Astrocyte of the cerebellum (primary cell): ENCODE results near the gene GRIA1.

Experiments
- DNase-seq: peaks from one replicate; pipeline ENCODE4 v3.0.0-alpha.2; 2011; ENCODE audit warnings: low read depth
- H3K4me3 ChIP-seq: 2 replicates; pipeline ENCODE4 v1.5.1; 2011; ENCODE audit warnings: mild to moderate bottlenecking, low read depth, low read length, moderate library complexity
- in situ Hi-C: cut with HindIII; loops from 2 replicates; pipeline ENCODE4 v1.10.0; 2017; ENCODE audit warnings: low sequenced_read_pairs
- TF ChIP-seq, protein P1 (sequence below): IDR thresholded peaks from 2 replicates; pipeline ENCODE4 v1.5.1; 2012; ENCODE audit warnings: low read length, low read depth, moderate library complexity, mild to moderate bottlenecking; ENCODE audit errors: missing control alignments

Gene GRIA1

DNA sequence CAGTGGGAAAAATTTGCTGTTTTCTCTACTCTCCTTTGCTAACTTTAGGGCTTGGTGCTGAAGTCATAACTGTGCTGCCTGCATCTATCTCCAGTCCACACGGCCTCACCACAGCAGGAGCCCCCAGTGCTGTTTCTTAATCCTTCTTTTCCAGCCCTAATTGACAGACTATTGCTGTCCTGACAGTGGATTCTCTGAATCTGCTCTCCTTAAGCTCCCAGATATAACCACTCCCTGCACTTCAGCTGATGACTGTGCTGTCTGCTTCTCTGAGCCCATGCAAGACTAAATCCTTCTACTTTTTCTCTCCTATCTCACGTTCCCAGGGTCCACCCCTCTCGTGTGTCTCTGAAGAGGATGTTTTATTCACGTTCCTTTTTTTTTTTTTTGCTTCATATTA is 19.7 kb upstream of the GRIA1 start:
- H3K4me3 ChIP-seq, result no peak overlapping the region
- in situ Hi-C loops, result no loop called here
- TF ChIP-seq, protein P1, sequence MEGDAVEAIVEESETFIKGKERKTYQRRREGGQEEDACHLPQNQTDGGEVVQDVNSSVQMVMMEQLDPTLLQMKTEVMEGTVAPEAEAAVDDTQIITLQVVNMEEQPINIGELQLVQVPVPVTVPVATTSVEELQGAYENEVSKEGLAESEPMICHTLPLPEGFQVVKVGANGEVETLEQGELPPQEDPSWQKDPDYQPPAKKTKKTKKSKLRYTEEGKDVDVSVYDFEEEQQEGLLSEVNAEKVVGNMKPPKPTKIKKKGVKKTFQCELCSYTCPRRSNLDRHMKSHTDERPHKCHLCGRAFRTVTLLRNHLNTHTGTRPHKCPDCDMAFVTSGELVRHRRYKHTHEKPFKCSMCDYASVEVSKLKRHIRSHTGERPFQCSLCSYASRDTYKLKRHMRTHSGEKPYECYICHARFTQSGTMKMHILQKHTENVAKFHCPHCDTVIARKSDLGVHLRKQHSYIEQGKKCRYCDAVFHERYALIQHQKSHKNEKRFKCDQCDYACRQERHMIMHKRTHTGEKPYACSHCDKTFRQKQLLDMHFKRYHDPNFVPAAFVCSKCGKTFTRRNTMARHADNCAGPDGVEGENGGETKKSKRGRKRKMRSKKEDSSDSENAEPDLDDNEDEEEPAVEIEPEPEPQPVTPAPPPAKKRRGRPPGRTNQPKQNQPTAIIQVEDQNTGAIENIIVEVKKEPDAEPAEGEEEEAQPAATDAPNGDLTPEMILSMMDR, result no peak
- DNase-seq, result no peak

DNA sequence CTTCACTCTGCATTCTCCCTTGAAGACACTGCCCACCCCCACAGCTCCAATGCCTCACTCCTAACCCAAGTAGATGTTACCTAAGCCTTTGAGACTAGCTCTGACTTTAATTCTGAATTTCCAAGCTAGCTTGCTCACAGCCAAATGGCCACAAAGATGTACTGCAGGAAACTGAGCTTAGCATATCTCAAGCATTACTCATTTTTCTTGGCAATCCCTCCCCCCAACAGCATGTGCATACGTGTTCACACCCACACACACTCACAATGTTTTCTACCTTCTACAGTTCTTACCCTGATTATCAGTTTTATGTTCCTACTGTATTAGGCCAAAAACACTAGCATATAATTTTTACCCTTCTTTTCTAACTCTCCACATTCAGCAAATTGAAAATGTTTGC is 13.7 kb upstream of the GRIA1 start:
- DNase-seq, result peak; percentile 38
- TF ChIP-seq, protein P1, result peak; percentile 24
- in situ Hi-C loops, result no loop called here
- H3K4me3 ChIP-seq, result no peak overlapping the region

DNA sequence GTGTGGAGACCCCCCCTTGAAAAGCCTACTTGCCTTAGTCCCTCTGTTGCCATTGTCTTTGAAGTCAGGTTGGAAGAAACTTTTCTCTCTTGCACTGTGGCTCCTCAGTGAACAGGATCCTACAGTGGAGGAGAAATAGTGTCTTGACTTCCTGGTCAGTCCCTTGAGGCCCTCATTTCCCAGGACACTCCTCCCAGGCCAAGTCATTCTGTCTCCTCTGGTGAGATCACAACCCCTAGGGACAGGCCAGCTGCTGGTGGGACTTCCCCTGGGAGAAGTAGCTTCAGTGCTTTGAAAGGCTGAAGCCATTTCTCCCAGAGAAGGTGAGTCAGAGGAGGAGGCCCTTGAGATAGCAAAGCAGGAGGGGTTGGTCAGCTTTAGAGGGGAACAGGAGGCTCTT is 10.1 kb upstream of the GRIA1 start:
- no peak overlapping the region for H3K4me3 ChIP-seq
- in situ Hi-C loops, result no loop called here
- TF ChIP-seq, protein P1, result no peak
- no peak for DNase-seq

DNA sequence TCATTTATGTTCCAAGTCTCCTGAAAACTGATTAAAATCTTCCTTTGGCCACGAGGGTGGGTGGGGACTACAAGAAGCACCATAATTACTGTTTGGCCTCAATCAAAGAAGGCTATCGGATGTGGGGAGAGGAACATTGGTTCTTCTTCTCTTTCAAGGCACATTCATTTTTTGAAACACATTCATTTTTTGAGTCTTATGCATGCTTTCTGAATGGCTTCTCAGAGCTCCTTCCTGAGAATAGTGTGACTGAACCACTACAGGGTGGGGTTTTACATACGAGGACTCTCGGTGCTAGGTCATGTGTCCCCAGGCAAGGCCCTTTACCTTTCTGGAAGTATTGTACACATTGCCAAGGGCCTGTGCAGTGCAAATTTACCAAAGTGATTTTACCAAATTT is 7.0 kb upstream of the GRIA1 start:
- TF ChIP-seq, protein P1, result no peak
- in situ Hi-C loops, result no loop called here
- no peak for DNase-seq
- no peak overlapping the region for H3K4me3 ChIP-seq

DNA sequence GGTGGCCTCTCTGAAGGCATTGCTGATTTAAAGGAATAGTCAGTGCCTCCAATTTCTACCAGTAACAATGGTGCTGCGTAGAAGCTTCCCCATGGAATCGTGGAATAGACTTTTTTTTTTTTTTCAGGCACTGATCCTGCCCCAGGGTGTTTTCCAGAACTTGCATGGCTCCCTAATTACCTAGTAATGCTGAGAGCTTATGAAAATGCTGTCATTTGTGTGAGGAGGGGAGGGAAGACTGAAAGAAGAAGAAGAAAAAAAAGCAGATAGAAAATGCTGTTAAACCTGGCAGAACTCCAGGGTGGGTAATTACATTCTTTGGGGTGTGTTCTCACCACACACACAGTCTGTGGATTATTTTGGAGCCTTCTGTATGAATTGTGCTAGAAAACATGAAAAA is 4.8 kb upstream of the GRIA1 start:
- TF ChIP-seq, protein P1, result no peak
- no peak for DNase-seq
- in situ Hi-C loops, result no loop called here
- no peak overlapping the region for H3K4me3 ChIP-seq

DNA sequence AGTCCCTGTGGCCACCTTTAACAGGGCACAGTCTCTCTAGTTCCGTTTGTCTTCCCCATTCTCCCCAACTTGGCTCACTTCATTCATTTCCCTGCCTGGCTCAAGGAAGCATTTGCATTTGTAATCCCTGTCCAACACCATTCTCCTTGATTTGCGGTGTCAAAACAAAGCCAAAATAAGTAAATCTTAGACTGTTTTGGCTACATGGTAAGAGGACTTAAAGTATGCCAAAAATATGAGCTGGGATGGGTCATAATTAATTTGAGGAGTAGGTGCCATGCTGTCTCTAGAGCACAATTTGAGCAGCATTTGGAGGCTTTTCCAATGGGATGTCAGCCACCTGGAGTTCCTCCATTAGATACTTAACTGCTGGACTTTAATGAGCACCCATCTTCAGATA is 3.7 kb upstream of the GRIA1 start:
- DNase-seq, result no peak

More for the DNA sequence above, 3.7 kb upstream of the GRIA1 start:
- in situ Hi-C loops, result no loop called here
- TF ChIP-seq, protein P1, result no peak
- H3K4me3 ChIP-seq, result no peak overlapping the region
